ENCODE results near the gene LSM8.
"Not testable (repeated sequence)": the region's sequence is repeated elsewhere in the genome, so short reads cannot be mapped to it uniquely, and the experiment has no call there.

The LSM8 gene

GRCh38 chr7:118214051-118214832 lies 30.3 kb downstream of the LSM8 start:
- DNase-seq, result peak in 13 of 14 donors; percentile 12 to 79 (median 61)

GRCh38 chr7:118214833-118215182 lies 30.8 kb downstream of the LSM8 start:
- no peak for DNase-seq

DNA sequence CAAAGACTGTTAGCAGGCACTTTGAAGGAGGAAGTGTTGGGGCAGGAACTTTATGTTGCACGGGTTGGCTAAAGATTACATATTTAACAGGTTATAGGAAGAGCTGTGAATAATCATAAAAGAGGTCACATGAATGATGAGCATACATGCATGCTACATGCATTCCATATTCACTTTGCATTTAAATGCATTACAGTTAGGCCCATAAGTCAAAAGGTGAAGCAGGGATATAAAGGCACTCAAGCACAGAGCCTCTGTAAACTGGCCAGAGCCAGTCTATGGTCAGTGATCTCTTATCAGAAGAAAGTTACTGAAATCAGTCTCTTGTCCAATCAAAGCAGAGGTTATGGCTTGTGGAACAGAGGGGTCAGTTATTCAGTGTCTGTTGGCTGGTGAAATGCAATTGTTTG lies 33.3 kb downstream of the LSM8 start:
- no peak for DNase-seq

DNA sequence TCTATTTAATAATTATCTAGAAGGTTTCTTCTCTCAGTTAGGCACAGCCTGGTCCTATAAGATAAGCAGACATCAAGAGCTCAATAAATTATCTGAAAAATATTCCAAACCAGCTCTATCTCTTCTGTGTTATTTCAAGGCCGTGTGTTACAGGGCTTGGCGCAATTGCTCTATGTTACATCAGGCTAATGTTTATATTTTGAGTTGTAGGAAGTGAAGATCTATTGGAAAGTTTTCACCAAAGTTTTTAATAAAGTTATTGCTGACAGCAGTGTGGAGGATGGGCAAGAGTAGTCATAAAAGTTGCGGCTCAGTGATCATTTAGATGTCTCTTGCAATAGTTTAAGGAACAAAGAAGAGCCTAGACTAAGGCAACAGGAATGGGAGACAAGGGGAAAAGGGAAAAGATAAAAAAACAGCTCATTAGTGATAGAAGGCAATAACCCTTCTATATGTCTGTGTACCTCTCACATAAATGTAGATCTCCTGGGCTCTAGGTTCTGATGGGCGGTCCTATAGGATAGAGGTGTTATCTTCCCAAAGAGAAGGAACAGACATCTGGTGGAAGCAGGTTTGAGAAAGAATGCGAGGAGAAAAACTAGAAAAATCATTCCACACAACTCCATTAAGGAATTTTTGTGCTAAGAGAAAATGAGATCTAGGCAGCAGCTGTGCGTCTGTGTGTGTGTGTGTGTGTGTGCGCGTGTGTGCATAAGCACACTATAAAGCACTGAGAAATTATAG lies 34.6 kb downstream of the LSM8 start:
- no peak for DNase-seq

- no peak for DNase-seq
Observed at GRCh38 chr7:118219157-118219512, 35.2 kb downstream of the LSM8 start.

GRCh38 chr7:118220583-118220982 lies 36.6 kb downstream of the LSM8 start:
- DNase-seq, result no peak

DNA sequence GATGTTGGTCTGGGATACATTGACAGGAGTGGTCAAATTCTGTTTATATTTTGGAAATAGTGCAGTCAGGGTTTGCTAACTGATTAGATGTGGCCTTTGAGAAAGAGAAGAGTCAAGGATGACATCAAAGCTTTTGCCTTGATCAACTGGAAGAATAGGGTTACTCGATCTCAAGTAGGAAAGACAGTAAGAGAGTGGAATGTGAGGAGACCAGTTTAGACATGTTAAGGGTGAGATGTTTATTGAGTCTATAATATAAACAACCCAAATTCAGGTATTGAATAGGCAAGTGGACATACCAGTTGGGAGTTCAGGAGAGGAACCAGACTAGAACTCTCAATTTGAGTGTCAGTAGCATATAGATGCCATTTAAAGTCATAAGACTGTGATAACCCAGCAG lies 38.6 kb downstream of the LSM8 start:
- DNase-seq, result no peak

- DNase-seq, result no peak
Observed at GRCh38 chr7:118224521-118224920, 40.6 kb downstream of the LSM8 start, which contains the start of gene ANKRD7. Gene ANKRD7 (plus strand): TSS chr7:118224704. CDS start chr7:118224831, 127 bp downstream.

DNA sequence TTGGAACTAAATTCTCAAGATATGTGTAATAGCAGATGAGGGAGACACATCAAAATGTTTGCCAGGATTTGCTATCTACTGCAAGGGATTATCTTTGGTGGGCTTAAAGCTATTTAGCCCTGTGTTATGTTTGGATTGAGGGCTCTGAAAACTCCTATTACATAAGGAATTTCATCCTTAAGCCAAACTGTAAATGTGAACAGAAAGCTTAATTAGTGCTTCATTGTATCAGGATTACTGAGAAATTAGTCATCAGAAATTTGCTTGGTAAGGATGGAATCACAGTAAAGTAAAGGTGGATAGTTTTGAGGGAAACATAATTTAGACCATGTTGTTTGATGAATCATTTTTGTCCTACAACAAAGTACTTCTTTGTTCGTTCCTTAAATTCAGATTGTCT lies 48.9 kb downstream of the LSM8 start:
- DNase-seq, result no peak

DNA sequence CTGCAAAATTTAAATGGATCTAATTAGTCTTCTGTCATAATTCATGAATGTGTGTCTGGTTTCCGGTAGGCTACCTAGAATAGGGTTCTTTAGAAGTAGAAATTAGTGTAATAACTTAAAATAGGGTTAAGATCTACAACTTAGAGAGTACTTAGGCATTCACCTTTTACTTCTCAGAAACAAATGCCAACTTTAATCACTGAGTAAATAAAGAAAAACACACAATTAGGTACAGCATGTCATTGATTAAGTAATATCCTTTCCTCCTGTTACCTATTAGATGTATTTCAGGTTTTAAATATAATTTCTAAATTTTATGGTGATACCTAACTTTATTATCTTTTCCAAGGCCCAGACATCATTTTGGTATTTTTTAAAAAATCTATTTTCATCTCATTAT lies 49.8 kb downstream of the LSM8 start:
- no peak for DNase-seq

DNA sequence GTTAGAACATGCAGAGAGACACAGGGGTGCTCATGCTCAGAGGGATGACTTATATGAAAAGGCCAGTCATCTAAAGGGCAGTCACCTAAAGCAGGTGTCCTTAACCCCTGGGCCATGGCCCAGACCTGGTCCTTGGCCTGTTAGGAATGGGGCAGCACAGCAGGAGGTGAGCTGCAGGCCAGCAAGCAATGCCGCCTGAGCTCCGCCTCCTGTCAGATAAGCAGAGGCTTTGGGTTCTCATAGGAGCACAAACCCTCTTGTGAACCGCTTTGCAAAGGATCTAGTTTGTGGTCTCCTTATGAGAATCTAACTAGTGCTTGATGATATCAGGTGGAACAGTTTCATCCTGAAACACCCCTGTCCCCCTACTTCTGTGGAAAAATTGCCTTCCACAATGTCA lies 55.0 kb downstream of the LSM8 start:
- no peak for DNase-seq

GRCh38 chr7:118240320-118240719 lies 56.4 kb downstream of the LSM8 start:
- DNase-seq, result not testable (repeated sequence)

Measured in C1 segment of cervical spinal cord (tissue), 14 donors.